Pons (tissue), 1 donor: ENCODE measurements around the gene SMARCD2.
"Not testable (repeated sequence)": the region's sequence is repeated elsewhere in the genome, so short reads cannot be mapped to it uniquely, and the experiment has no call there.

Experiments
- DNase-seq: peaks from one replicate; pipeline ENCODE4 v3.0.0-alpha.2; 2016; ENCODE audit warnings: low spot score

Gene SMARCD2

DNA sequence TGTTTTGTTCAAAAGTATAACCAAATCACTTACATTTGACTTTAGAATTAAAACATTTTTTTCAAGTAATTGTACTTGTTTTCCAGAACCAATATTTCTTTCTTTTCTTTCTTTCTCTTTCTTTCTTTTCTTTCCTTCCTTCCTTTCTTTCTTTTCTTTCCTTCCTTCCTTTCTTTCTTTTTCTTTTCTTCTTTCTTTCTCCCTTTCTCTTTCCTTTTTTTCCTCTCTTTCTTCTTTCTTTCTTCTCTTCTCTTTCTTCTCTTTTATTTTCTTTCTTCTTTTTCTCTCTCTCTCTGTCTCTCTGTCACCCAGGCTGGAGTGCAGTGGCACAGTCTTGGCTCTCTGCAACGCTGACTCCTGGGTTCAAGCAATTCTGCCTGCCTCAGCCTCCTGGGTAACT is 41.7 kb downstream of the SMARCD2 start:
- DNase-seq = no peak

DNA sequence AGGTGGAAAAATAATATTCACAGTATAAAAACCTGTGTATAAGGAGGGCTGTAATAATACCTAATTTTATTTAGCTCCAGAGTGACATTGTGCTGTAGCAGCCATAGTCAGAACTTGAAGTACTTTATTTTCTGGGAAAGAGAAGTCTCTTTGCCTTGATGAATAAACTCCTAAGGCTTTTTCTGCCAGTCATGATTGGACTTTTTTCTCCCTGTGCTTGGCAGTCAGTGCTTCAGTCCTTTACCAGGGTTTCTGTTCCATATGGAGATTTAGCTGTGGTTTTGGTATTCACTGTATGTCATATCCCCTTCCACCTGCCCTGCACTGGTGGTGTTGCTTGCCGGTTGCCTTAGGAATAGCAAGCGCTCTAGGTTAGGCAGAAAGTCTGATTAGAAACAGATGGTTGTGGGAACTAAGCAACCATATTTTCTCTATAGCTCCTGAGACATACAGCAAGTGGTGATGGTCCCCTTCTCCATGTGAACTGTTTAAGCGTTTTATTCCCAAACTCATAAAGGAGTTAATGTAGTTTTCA is 43.8 kb downstream of the SMARCD2 start:
- DNase-seq = no peak

- not testable (repeated sequence) for DNase-seq
Observed at GRCh38 chr17:63796375-63796774, 46.1 kb downstream of the SMARCD2 start.

DNA sequence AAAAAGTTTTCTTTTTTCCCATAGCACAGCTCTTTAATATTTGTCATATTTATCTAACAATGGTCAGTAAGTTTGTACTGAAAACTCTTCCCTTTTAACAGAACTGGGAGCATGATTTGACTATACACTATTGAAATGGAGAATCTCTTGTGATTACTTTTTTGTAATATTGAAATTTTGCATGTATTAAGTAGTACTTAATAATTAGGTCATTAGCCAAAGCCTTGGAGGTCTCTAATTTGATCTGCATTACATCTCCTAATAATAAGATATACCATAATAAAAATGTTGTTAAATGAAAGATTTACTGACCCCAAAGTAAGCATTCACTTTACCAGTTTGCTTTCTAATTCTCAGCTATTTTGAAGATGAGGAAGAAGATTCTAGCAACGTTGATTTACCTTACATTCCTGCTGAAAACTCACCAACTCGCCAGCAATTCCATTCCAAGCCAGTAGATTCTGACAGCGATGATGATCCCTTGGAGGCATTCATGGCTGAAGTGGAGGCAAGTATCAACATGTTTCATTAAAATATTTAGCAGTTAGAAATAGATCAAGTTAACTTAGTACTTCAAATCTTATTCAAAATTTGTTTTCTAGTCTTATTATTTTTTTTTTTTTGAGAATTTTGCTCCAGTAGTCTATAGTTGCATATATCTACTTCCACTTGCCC is 50.3 kb downstream of the SMARCD2 start:
- no peak for DNase-seq

DNA sequence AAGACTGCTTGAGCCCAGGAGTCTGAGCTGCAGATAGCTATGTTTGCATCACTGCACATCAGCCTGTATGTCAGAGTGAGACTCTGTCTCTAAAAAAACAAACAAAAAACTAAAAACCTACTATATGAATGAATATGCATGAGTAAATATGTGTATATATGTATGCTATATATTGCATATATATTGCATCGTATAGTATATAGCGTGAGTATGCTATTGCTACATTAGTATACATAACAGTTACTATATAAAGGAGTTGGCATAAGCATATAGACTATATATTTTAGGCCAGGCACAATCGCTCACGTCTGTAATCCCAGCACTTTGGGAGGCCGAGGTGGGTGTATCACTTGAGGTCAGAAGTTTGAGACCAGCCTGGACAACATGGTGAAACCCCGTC is 52.4 kb downstream of the SMARCD2 start:
- no peak for DNase-seq

GRCh38 chr17:63786971-63787711 is 55.3 kb downstream of the SMARCD2 start:
- DNase-seq = no peak

- DNase-seq = no peak
Observed at GRCh38 chr17:63786117-63786516, 56.4 kb downstream of the SMARCD2 start.

GRCh38 chr17:63785556-63785955 is 56.9 kb downstream of the SMARCD2 start:
- DNase-seq = no peak

DNA sequence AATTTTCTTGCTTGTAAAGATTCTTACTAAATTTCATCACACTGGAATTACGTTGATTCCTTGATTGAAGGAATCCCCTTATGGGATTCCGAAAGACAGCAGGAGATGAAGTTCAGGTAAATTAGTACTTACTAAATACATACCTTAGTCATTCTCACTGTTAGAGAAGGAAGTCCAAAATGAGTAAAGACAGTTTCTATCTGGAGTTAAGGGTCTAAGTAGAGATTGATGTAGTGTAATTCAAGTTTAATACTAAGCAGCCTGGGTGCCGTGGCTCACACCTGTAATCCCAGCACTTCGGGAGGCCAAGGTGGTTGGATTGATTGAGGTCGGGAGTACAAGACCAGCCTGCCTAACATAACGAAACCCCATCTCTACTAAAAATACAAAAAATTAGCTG is 59.0 kb downstream of the SMARCD2 start:
- DNase-seq = no peak
